Measurements from ENCODE around the gene ADPRHL1. TPM values are rescaled to one million over a fixed set of nuclear protein-coding genes. Genes with fewer than 3 reads are reported as not detected.
"Not testable (repeated sequence)": the region's sequence is repeated elsewhere in the genome, so short reads cannot be mapped to it uniquely, and the experiment has no call there.

The ADPRHL1 gene
- total RNA-seq, 1 donor from 2014 or later = 0.22 TPM

DNA sequence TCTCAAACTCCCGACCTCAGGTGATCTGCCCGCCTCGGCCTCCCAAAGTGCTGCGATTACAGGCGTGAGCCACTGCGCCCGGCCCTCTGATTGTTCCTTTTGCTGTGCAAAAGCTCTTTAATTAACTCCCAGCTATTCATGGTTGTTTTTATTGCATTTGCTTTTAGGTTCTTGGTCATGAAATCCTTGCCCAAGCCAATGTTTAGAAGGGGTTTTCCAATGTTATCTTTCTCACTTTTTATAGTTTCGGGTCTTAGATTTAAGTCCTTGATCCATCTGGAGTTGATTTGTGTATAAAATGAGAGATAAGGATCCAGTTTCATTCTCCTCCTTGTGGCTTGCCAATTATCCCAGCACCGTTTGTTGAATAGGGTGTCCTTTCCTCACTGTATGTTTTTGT, 70.2 kb downstream of the ADPRHL1 start:
- Histone ChIP-seq H3K4me2 (no peak overlapping the region), H3K27ac (no peak overlapping the region), H4K20me1 (ENCODE audit: low read depth) (no peaks in the 10 kb centered on the region), H3K9ac (no peak overlapping the region), H3K36me3 (no peaks in the 10 kb centered on the region), H2AFZ (replicated peaks) (no peak overlapping the region), H3K4me1 (no peaks in the 10 kb centered on the region), H3K27me3 (no peaks in the 10 kb centered on the region), H3K9me3 (ENCODE audit: low read depth) (peaks cover 40% of the 10 kb centered on the region), H3K4me3 (no peak overlapping the region), H3F3A (ENCODE audit: low read depth) (no peaks in the 10 kb centered on the region), H3K79me2 (ENCODE audit: low read depth) (no peaks in the 10 kb centered on the region)
- Mint-ChIP-seq H3K27ac (no peak overlapping the region), H3K9me3 (peaks cover 61% of the 10 kb centered on the region), H3K4me1 (no peaks in the 10 kb centered on the region), H3K4me3 (no peak overlapping the region), H3K36me3 (no peaks in the 10 kb centered on the region), H3K27me3 (ENCODE audit: insufficient read depth, low read depth) (peaks cover 16% of the 10 kb centered on the region)
- no peak for DNase-seq (ENCODE audit: low spot score)
- TF ChIP-seq EZH2phosphoT487 (IDR thresholded peaks at IDR 0.05) = no peak

DNA sequence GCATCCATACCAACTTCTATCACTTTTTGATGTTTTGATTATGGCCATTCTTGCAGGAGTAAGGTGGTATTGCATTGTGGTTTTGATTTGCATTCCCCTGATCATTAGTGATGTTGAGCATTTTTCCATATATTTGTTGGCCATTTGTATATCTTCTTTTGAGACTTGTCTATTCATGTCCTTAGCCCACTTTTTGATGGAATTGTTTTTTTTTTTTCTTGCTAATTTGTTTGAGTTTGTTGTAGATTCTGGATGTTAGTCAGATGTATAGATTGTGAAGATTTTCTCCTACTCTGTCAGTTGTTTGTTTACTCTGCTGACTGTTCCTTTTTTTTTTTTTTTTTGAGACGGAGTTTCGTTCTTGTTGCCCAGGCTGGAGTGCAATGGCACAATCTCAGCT, 70.7 kb downstream of the ADPRHL1 start:
- peaks cover 35% of the 10 kb centered on the region for H3K9me3 ChIP-seq (ENCODE audit: low read depth)
- H2AFZ ChIP-seq (replicated peaks); H3K36me3 ChIP-seq; H3K27me3 ChIP-seq; H3K79me2 ChIP-seq (ENCODE audit: low read depth); H3F3A ChIP-seq (ENCODE audit: low read depth); H4K20me1 ChIP-seq (ENCODE audit: low read depth); H3K4me2 ChIP-seq; H3K4me3 ChIP-seq; H3K27ac ChIP-seq; DNase-seq (ENCODE audit: low spot score); H3K27ac Mint-ChIP-seq; H3K4me1 Mint-ChIP-seq; H3K9ac ChIP-seq; H3K4me1 ChIP-seq; H3K36me3 Mint-ChIP-seq: not testable (repeated sequence)
- peaks cover 16% of the 10 kb centered on the region for H3K27me3 Mint-ChIP-seq (ENCODE audit: insufficient read depth, low read depth)
- H3K4me3 Mint-ChIP-seq = peak overlapping the region; percentile 21
- H3K9me3 Mint-ChIP-seq = peaks cover 60% of the 10 kb centered on the region

DNA sequence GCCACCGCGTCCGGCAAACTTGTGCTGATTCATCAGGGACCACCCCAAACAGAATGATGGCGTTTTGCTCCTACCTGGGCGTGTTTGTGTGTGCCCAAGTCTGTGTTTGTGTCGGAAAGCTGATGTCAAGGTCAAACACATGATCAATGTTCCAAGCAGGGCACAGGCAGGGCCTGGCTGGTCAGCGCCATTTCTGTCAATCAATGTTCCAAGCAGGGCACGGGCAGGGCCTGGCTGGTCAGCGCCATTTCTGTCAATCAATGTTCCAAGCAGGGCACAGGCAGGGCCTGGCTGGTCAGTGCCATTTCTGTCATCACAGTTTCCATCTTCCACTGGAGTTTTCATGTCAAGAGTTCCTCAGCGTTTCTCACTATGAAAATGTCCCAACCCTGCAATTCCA, 74.5 kb downstream of the ADPRHL1 start:
- H3K4me1 ChIP-seq = no peaks in the 10 kb centered on the region
- no peak overlapping the region for H3K9ac ChIP-seq
- no peak overlapping the region for H3K4me3 Mint-ChIP-seq
- H3K4me1 Mint-ChIP-seq = no peaks in the 10 kb centered on the region
- H3K36me3 ChIP-seq = no peaks in the 10 kb centered on the region
- H3K27me3 ChIP-seq = no peaks in the 10 kb centered on the region
- no peak overlapping the region for H3K4me2 ChIP-seq
- no peaks in the 10 kb centered on the region for H3K36me3 Mint-ChIP-seq
- no peaks in the 10 kb centered on the region for H3K79me2 ChIP-seq (ENCODE audit: low read depth)
- TF ChIP-seq EZH2phosphoT487 (IDR thresholded peaks at IDR 0.05) (no peak), EZH2 (IDR thresholded peaks at IDR 0.05) (no peak)
- TF ChIP-seq, protein P1, sequence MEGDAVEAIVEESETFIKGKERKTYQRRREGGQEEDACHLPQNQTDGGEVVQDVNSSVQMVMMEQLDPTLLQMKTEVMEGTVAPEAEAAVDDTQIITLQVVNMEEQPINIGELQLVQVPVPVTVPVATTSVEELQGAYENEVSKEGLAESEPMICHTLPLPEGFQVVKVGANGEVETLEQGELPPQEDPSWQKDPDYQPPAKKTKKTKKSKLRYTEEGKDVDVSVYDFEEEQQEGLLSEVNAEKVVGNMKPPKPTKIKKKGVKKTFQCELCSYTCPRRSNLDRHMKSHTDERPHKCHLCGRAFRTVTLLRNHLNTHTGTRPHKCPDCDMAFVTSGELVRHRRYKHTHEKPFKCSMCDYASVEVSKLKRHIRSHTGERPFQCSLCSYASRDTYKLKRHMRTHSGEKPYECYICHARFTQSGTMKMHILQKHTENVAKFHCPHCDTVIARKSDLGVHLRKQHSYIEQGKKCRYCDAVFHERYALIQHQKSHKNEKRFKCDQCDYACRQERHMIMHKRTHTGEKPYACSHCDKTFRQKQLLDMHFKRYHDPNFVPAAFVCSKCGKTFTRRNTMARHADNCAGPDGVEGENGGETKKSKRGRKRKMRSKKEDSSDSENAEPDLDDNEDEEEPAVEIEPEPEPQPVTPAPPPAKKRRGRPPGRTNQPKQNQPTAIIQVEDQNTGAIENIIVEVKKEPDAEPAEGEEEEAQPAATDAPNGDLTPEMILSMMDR (IDR thresholded peaks at IDR 0.05) = no peak
- no peak for DNase-seq (ENCODE audit: low spot score)
- no peak overlapping the region for H3K27ac Mint-ChIP-seq
- peaks cover 8% of the 10 kb centered on the region for H3K27me3 Mint-ChIP-seq (ENCODE audit: insufficient read depth, low read depth)
- no peaks in the 10 kb centered on the region for H3F3A ChIP-seq (ENCODE audit: low read depth)
- H3K9me3 ChIP-seq (ENCODE audit: low read depth) = peaks cover 9% of the 10 kb centered on the region
- no peaks in the 10 kb centered on the region for H4K20me1 ChIP-seq (ENCODE audit: low read depth)
- H3K9me3 Mint-ChIP-seq = peaks cover 25% of the 10 kb centered on the region
- H3K27ac ChIP-seq = no peak overlapping the region
- no peak overlapping the region for H3K4me3 ChIP-seq
- no peak overlapping the region for H2AFZ ChIP-seq (replicated peaks)

DNA sequence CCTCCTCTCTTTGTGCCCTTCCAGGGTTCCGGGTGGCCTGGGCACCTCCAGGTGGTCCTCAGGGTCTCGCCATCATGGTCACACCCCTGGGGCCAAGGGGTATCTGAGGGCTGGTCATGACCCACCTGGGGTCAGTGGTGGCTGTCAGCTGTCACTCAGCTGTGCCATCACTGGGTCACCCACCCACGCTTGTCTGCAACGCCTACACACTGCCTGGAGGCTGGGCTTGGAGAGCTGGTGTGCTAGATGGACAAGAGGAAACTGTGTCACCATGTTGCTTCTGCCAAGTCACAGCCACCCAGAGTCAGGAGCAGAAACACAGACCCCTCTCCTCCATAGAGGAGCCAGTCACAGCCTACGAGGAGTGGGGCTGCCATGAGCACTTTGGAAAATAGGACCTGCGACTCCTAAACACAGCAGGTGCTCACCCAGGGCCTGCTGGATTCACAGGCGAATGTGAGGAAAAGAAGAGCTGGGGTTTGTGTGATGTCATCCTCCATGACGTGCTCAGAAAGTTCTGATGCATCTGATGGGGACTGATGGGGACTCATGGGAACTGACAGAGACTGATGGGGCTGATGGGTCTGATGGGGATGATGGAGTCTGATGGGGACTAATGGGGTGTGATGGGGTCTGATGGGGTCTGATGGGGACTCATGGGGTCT, 78.6 kb downstream of the ADPRHL1 start:
- Mint-ChIP-seq H3K36me3 (no peaks in the 10 kb centered on the region), H3K9me3 (peaks cover 2% of the 10 kb centered on the region), H3K4me3 (peak overlapping the region; percentile 36), H3K4me1 (no peaks in the 10 kb centered on the region), H3K27ac (no peak overlapping the region), H3K27me3 (ENCODE audit: insufficient read depth, low read depth) (peaks cover 7% of the 10 kb centered on the region)
- Histone ChIP-seq H3K27me3 (no peaks in the 10 kb centered on the region), H3F3A (ENCODE audit: low read depth) (peaks cover 6% of the 10 kb centered on the region), H3K27ac (no peak overlapping the region), H2AFZ (replicated peaks) (no peak overlapping the region), H3K9ac (no peak overlapping the region), H3K79me2 (ENCODE audit: low read depth) (no peaks in the 10 kb centered on the region), H3K4me3 (no peak overlapping the region), H3K36me3 (no peaks in the 10 kb centered on the region), H4K20me1 (ENCODE audit: low read depth) (no peaks in the 10 kb centered on the region), H3K4me1 (no peaks in the 10 kb centered on the region), H3K9me3 (ENCODE audit: low read depth) (no peaks in the 10 kb centered on the region), H3K4me2 (no peak overlapping the region)
- TF ChIP-seq EZH2phosphoT487 (IDR thresholded peaks at IDR 0.05) = no peak
- TF ChIP-seq, protein P1 (IDR thresholded peaks at IDR 0.05) = no peak
- no peak for TF ChIP-seq EZH2 (IDR thresholded peaks at IDR 0.05)
- DNase-seq (ENCODE audit: low spot score) = no peak
